Subcutaneous abdominal adipose tissue (tissue), 5 donors: ENCODE results near the gene KTI12.
"Not testable (repeated sequence)": the region's sequence is repeated elsewhere in the genome, so short reads cannot be mapped to it uniquely, and the experiment has no call there.

Source experiments
- H3K27ac ChIP-seq: one replicate; pipeline ENCODE4 v1.7.0; 2013; ENCODE audit warnings: low read depth, mild to moderate bottlenecking, inconsistent platforms, low read length, moderate library complexity
- H3K27me3 ChIP-seq, 5 donors: one replicate each; pipeline ENCODE4 v1.7.0; 2013; ENCODE audit warnings: low read length in 5 of 5, inconsistent platforms in 1 of 5; ENCODE audit not compliant: control insufficient read depth in 5 of 5, insufficient read depth in 4 of 5
- H3K36me3 ChIP-seq, 5 donors: one replicate each; pipeline ENCODE4 v1.7.0; 2013; ENCODE audit warnings: low read length in 5 of 5; ENCODE audit not compliant: control insufficient read depth in 5 of 5, insufficient read depth in 5 of 5
- H3K4me1 ChIP-seq, 5 donors: one replicate each; pipeline ENCODE4 v1.7.0; 2013; ENCODE audit warnings: low read length in 5 of 5, mild to moderate bottlenecking in 3 of 5, moderate library complexity in 1 of 5; ENCODE audit not compliant: control insufficient read depth in 5 of 5, insufficient read depth in 5 of 5
- H3K4me3 ChIP-seq, 5 donors: one replicate each; pipeline ENCODE4 v1.7.0; 2013; ENCODE audit warnings: low read length in 5 of 5, low read depth in 1 of 5
- H3K9ac ChIP-seq, 5 donors: one replicate each; pipeline ENCODE4 v1.7.0; 2013; ENCODE audit warnings: low read length in 5 of 5, mild to moderate bottlenecking in 4 of 5, moderate library complexity in 3 of 5
- H3K9me3 ChIP-seq, 5 donors: one replicate each; pipeline ENCODE4 v1.7.0; 2013; ENCODE audit warnings: low read length in 5 of 5; ENCODE audit not compliant: control insufficient read depth in 5 of 5
- donor health status: healthy.
- donor health status: healthy.
- donor health status: healthy.
- donor health status: healthy.
- donor health status: healthy.

The KTI12 gene

DNA sequence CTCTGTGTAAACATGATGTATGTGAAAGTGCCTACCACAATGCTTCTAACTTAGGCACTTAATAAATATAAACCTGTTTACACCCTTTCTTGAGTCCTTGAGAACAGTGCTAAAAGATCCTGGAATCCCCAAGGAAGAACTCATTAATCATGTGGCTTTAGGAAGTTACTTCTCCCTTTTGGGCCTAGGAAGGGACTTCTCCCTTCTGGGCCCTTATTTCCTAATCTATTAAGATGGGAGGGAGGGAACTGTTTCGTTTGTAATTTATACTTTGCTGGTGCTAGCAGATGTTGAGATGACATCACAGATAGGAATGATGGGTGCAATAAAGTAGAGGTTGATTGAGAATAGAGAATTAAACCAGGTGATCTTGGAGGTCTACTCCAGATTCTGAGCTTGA is 23.6 kb upstream of the KTI12 start:
- Histone ChIP-seq H3K9ac (peak overlapping the region; percentile 6 to 94 (median 86)), H3K27ac (peak overlapping the region; percentile 92), H3K4me3 (peak overlapping the region; percentile 93 to 97 (median 96)), H3K36me3 (peaks cover 12 to 18% (median 15%) of the 10 kb centered on the region in 5 donors), H3K4me1 (peaks cover 7 to 61% (median 53%) of the 10 kb centered on the region in 5 donors), H3K27me3 (no peaks in the 10 kb centered on the region), H3K9me3 (no peaks in the 10 kb centered on the region)

DNA sequence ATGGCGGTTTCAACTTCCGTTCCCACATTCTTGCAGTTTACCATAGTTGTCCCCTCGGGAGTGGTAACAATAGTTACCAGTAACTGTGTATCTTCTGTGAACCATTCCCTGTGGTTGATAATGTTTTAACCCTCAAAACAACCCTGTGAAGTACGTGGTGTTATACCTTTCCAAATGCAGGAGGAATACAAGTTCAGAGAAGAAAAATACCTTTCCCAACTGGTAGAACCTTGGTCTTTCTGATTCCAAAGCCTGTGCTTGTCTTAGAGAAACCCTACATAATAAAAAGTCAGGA is 23.3 kb upstream of the KTI12 start:
- Histone ChIP-seq H3K36me3 (peaks cover 12 to 21% (median 15%) of the 10 kb centered on the region in 5 donors), H3K4me3 (peak overlapping the region; percentile 93 to 97 (median 96)), H3K27ac (peak overlapping the region; percentile 92), H3K4me1 (peaks cover 7 to 61% (median 53%) of the 10 kb centered on the region in 5 donors), H3K9ac (peak overlapping the region; percentile 6 to 94 (median 86)), H3K27me3 (no peaks in the 10 kb centered on the region), H3K9me3 (no peaks in the 10 kb centered on the region)

- peak within 1 kb of the TSS; percentile 31 to 99 (median 91) for H3K9ac ChIP-seq
- H3K27me3 ChIP-seq, result no peaks in the 10 kb centered on the region
- H3K27ac ChIP-seq, result peak within 1 kb of the TSS; percentile 92
- H3K36me3 ChIP-seq, result peaks cover 12 to 21% (median 14%) of the 10 kb centered on the region in 5 donors
- peak within 1 kb of the TSS; percentile 93 to 97 (median 96) for H3K4me3 ChIP-seq
- H3K9me3 ChIP-seq, result no peaks in the 10 kb centered on the region
- peaks cover 7 to 61% (median 53%) of the 10 kb centered on the region in 5 donors for H3K4me1 ChIP-seq
Measured at GRCh38 chr1:52056163-52056936, 22.7 kb upstream of the KTI12 start, which contains the start of gene BTF3L4. TSS of gene BTF3L4 (plus strand) at chr1:52056295. CDS start at chr1:52059848, 3,553 bp downstream.

- Histone ChIP-seq H3K27ac (peak overlapping the region; percentile 92), H3K27me3 (no peaks in the 10 kb centered on the region), H3K4me1 (peaks cover 7 to 61% (median 53%) of the 10 kb centered on the region in 5 donors), H3K4me3 (peak overlapping the region; percentile 93 to 97 (median 96)), H3K9ac (peak overlapping the region in 3 of 5 donors; percentile 89 to 99 (median 91)), H3K9me3 (no peaks in the 10 kb centered on the region), H3K36me3 (peaks cover 9 to 18% (median 13%) of the 10 kb centered on the region in 5 donors)
Measured at GRCh38 chr1:52055866-52056162, 22.2 kb upstream of the KTI12 start.

DNA sequence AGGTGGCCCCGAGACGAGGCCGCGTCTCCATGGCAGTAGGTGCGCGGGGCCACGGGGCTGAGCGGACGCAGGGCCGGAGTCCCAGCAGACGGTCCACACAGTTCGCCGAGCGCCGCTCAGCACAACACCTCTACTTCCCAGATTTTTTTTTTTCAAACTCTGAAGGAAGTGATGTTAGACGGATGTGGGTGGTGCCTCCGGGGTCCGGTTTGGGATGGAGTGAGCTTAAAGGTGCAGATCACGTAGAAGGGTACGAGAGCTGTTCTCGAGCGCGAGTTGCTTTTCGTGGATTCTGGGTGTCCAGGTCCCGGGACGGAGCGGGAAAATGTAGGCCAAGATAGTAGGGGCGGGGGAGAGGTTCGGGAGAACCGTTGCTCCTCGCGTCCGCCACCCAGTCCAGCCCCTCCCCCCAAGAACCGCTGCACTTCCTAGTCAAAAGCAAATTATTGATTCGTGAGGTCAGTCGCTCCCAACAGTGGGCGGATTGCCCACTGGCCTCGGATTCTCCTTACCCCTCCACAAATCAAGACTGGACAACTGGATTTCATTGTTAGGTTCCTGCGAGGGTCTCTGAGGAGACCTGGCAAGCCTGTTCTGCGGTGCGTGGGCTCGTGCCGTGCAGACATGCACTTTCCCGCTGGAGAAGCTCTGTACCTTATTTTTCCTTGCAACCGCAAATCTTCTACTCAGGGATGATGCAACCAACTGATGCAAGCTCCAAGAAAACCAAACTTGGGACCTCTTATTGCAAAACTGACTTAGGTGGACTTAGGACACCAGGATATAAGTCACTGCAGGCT is 21.7 kb upstream of the KTI12 start, which contains the start of gene TXNDC12:
TSS of gene TXNDC12 (minus strand) at position 126 of the 800 bp plus-strand sequence. CDS start at position 31, 95 bp downstream.
- Histone ChIP-seq H3K27ac (peak within 1 kb of the TSS; percentile 92), H3K27me3 (no peaks in the 10 kb centered on the region), H3K36me3 (peaks cover 3 to 15% (median 10%) of the 10 kb centered on the region in 5 donors), H3K9me3 (no peaks in the 10 kb centered on the region), H3K4me1 (peaks cover 7 to 61% (median 53%) of the 10 kb centered on the region in 5 donors), H3K4me3 (peak within 1 kb of the TSS; percentile 93 to 97 (median 96)), H3K9ac (peak within 1 kb of the TSS; percentile 78 to 99 (median 90))

DNA sequence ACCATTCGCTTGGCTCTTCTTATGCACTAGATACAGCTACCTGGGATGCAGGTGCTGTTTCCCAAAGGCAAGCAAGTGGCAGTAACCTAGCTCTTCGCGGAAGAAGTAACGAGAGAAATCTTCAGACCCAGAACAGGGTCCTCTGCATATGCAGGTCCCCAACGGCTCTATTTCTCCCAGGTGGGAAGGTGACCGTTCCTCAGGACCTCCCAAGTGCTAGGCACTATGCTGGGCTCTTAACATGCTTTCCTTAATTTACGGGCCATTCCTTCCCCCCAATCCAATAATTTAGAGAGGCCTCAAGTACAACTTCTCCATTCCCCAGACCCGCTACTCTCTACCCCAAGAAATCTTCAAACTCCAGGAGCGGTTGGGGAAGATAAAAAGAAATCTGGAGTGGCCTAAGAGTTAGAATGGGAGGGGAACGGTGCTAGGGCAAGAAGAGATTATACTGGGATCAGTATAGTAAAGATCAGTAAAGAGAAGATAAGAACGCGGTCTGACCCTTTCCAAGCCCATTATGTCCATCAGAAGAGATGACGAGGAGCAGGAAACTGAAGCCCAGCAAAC is 21.0 kb upstream of the KTI12 start:
- Histone ChIP-seq H3K9ac (peak overlapping the region; percentile 78 to 99 (median 90)), H3K27me3 (no peaks in the 10 kb centered on the region), H3K4me3 (peak overlapping the region; percentile 93 to 97 (median 96)), H3K36me3 (peaks cover 0 to 12% (median 5%) of the 10 kb centered on the region in 5 donors), H3K4me1 (peaks cover 7 to 55% (median 52%) of the 10 kb centered on the region in 5 donors), H3K9me3 (no peaks in the 10 kb centered on the region), H3K27ac (peak overlapping the region; percentile 92)

GRCh38 chr1:52053862-52054261 is 20.3 kb upstream of the KTI12 start:
- H3K4me3 ChIP-seq, result peak overlapping the region in 4 of 5 donors; percentile 93 to 97 (median 96)
- no peak overlapping the region for H3K27ac ChIP-seq
- H3K36me3 ChIP-seq, result peaks cover 0 to 12% (median 5%) of the 10 kb centered on the region in 5 donors
- no peaks in the 10 kb centered on the region for H3K27me3 ChIP-seq
- H3K9me3 ChIP-seq, result no peaks in the 10 kb centered on the region
- peaks cover 7 to 49% (median 45%) of the 10 kb centered on the region in 5 donors for H3K4me1 ChIP-seq
- peak overlapping the region in 4 of 5 donors; percentile 89 to 99 (median 90) for H3K9ac ChIP-seq

GRCh38 chr1:52049337-52049736 is 15.7 kb upstream of the KTI12 start:
- not testable (repeated sequence) for H3K9ac ChIP-seq, H3K4me3 ChIP-seq, H3K4me1 ChIP-seq, H3K9me3 ChIP-seq, H3K27me3 ChIP-seq, H3K27ac ChIP-seq
- peaks cover 0 to 12% (median 7%) of the 10 kb centered on the region in 5 donors for H3K36me3 ChIP-seq

- not testable (repeated sequence) for H3K27ac ChIP-seq, H3K9me3 ChIP-seq, H3K4me3 ChIP-seq, H3K9ac ChIP-seq, H3K27me3 ChIP-seq, H3K4me1 ChIP-seq
- H3K36me3 ChIP-seq, result peaks cover 6 to 10% (median 8%) of the 10 kb centered on the region in 5 donors
Measured at GRCh38 chr1:52045666-52046195, 12.1 kb upstream of the KTI12 start.
